GM13977 (cell line): ENCODE results near the gene KASH5.
A peak's percentile ranks its signal among the peaks of the same experiment; 100 is the strongest.

Source experiments
- DNase-seq: peaks from one replicate; pipeline ENCODE4 v3.0.0; 2012; ENCODE audit warnings: low spot score
- in situ Hi-C: fragments of 300-500 bp; cut with MboI; formaldehyde crosslinking; loops from one replicate; pipeline ENCODE4 v1.12.0; 2022; ENCODE audit warnings: low sequenced_read_pairs, low pct_unique_long_range_greater_than_20kb, mixed read lengths, inconsistent platforms; ENCODE audit not compliant: unreplicated experiment
- TF ChIP-seq, protein P1 (sequence below): IDR thresholded peaks from 2 replicates; pipeline ENCODE4 v1.5.1; 2012; ENCODE audit warnings: mild to moderate bottlenecking, control low read depth; ENCODE audit not compliant: insufficient read depth; ENCODE audit errors: extremely low read depth, missing control alignments

Gene KASH5

DNA sequence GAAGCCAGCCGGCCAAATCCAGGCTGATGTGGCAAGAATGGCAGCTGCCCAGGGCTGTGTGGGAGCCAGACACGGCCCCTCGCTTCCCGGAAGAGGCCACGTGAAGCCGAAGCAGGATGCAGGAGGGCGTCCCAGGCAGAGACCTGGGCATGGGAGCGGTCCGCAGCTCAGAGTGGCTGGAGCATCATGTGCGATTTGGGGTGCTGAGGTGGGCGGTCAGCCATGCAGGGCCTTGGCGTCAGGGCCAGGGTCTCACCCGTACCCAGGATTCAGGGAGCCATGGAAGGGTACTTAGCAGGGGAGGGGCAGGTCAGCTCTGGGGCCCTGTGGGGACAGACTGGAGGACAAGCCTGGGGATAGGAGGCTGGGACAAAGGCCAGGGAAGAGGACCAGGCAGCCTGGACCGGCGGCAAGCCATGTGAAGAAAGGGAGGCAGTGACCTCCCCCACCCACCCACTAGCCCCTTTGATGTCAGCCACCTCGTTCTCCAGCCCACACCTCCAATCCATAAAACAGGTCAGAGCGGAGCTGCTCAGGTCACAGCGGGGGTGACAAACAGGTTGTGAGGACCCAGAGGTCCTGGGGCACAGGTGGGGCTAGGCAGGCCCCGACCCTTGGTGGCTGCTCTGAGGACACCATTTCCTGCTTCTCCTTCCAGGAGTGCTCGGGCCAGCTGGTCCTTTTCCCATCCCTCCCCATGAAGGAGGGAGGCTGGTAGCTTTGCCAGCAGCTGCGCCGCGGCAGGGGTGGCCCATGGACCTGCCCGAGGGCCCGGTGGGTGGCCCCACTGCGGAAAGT is 2.3 kb downstream of the KASH5 start:
- TF ChIP-seq, protein P1, sequence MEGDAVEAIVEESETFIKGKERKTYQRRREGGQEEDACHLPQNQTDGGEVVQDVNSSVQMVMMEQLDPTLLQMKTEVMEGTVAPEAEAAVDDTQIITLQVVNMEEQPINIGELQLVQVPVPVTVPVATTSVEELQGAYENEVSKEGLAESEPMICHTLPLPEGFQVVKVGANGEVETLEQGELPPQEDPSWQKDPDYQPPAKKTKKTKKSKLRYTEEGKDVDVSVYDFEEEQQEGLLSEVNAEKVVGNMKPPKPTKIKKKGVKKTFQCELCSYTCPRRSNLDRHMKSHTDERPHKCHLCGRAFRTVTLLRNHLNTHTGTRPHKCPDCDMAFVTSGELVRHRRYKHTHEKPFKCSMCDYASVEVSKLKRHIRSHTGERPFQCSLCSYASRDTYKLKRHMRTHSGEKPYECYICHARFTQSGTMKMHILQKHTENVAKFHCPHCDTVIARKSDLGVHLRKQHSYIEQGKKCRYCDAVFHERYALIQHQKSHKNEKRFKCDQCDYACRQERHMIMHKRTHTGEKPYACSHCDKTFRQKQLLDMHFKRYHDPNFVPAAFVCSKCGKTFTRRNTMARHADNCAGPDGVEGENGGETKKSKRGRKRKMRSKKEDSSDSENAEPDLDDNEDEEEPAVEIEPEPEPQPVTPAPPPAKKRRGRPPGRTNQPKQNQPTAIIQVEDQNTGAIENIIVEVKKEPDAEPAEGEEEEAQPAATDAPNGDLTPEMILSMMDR = no peak
- DNase-seq = no peak
- in situ Hi-C loops = loop anchor here (5.0 kb wide), 1 partner anchor 47 kb away; no protein-coding TSS in a partner anchor

DNA sequence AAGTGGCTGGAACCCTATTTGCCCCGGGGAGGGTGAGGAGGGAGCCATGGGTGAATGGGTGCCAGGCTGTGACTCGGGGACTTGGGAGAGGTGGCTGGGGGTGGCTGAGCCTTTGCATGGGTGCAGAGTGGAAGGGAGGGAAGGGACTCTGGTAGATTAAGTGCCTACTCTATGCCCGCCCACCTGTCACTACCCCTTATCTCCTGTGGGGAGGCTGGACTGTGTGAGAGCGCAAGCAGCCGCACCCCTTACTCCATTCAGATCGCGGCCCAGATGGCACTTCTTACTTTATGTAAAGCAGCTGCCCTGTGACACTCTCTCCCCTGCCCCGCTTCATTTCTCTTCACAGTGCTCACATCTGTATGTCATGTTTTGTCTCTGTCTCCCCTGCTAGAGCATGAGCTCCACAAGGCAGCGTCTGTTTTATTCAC is 2.9 kb downstream of the KASH5 start:
- in situ Hi-C loops = loop anchor here (5.0 kb wide), 1 partner anchor 46 kb away; no protein-coding TSS in a partner anchor
- no peak for DNase-seq
- TF ChIP-seq, protein P1 = no peak

DNA sequence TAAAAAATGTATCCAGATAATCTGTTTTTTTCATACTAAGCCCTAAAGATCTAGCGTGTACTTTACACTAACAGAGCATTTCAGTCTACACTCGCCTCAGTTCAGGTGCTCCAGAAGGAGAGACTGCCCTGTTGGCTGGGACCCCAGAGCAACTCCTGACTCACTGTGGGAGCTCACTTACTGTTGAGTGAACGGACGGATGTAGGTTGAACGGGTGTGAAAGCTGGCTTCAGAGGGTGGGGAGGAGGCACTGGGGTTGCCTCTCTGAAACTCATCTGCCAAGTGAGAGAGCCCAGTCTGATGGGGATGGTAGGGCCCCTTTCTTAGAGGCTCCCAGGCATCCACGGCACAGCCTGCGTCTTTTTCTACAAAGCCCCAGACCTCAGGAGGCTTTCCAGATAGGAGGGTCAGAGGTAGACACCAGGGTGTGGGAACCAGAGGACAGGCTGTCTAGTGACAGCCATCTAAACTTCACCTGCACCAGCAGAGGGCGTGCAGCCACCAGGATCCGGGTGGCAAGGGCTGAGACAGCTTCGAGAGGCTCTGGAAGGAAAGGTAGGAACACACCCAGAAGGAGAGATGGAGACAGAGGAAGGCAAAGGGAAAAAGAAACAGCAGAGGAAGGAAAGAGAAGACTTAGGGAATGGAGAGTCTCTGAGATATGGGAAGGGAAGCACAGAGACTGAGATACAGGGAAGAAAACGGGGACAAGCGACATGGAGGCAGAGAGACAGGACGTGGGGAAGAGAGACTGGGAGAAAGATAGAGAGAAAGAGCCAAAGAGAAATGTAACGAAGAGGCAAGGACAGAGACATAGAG is 3.7 kb downstream of the KASH5 start:
- in situ Hi-C loops = loop anchor here (5.0 kb wide), 1 partner anchor 46 kb away; no protein-coding TSS in a partner anchor
- DNase-seq = peak; percentile 88
- TF ChIP-seq, protein P1 = peak; percentile 96

DNA sequence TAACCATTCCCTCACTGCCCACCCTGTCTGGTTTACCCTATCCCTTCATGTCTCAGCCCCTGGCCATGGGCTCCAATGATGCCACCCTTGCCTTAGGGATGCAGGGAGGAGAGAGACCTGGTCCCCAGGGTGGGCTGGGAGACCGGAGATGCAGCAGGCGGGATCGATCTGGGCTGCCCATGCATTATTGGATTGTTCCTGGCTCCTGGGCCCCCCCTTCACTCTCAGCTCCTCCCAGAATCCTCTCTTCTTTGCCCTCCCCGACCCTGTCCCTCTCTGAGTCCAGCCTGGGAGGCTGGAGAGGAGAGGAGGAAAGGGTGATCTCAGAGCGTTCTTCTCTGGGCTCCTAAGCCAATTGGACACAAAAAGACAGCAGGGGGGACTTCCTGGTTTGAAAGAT is 5.8 kb downstream of the KASH5 start:
- DNase-seq = no peak
- TF ChIP-seq, protein P1 = no peak
- in situ Hi-C loops = loop anchor here (5.0 kb wide), 1 partner anchor 43 kb away; no protein-coding TSS in a partner anchor

DNA sequence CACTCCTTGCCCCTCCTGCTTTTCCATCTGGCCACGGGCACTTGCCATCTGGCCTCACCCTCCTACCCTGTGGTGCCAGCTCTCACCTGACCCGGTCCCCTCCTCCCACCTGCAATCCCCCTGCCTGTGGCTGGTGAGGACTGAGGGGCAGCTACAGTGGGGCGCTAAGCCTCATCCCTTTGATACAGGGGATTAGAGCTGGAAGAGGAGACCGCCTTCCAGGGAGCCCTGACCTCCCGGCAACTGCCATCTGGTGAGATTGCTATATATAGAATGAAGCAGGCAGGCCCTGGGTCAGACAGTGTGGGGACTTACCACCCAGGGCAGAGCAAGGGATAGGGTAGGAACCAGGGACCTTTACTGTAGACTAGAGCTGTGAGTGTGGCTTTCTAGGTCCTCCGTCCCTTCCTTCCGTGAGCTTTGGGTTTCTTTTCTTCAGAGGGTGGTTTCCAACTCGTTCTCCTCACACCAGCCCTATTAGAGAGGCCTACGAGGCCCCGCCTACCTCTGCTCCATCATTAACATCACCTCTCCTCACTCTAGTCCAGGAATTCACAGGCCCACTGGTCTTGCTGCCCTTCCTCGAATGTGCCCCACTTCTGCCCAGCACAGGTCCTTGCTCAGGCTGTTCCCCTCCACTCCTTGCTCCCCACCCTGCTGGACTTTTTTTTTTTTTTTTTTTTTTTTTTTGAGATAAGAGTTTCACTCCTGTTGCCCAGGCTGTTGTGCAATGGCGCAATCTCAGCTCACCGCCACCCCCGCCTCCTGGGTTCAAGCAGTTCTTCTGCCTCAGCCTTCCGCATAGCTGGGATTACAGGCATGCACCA is 7.7 kb downstream of the KASH5 start:
- TF ChIP-seq, protein P1 = no peak

More for the DNA sequence above, 7.7 kb downstream of the KASH5 start:
- in situ Hi-C loops = no loop called here
- no peak for DNase-seq
